ENCODE data around the gene CHPT1. TPM values are rescaled to one million over a fixed set of nuclear protein-coding genes. Genes with fewer than 3 reads are reported as not detected.
A peak's percentile ranks its signal among the peaks of the same experiment; 100 is the strongest.
"Not testable (repeated sequence)": the region's sequence is repeated elsewhere in the genome, so short reads cannot be mapped to it uniquely, and the experiment has no call there.

The CHPT1 gene
- total RNA-seq (2014; rRNA removed; shearing (Covaris generic)) = 49.3 and 53.7 TPM in 2 replicates

- DNase-seq (ENCODE audit: low spot score) = no peak
Measured at GRCh38 chr12:101697197-101697929, at the start of gene CHPT1. Gene CHPT1, plus strand, starts transcription at chr12:101697640. Its CDS starts 222 bp downstream, at chr12:101697862.

- no peak for DNase-seq (ENCODE audit: low spot score)
Measured at GRCh38 chr12:101647711-101648110, 49.7 kb upstream of the CHPT1 start.

GRCh38 chr12:101648195-101648594 lies 49.2 kb upstream of the CHPT1 start:
- no peak for DNase-seq (ENCODE audit: low spot score)

- peak; percentile 4 for DNase-seq (ENCODE audit: low spot score)
Measured at GRCh38 chr12:101650346-101651117, 46.9 kb upstream of the CHPT1 start.

- DNase-seq (ENCODE audit: low spot score) = no peak
Measured at GRCh38 chr12:101653030-101653429, 44.4 kb upstream of the CHPT1 start.

GRCh38 chr12:101653503-101653902 lies 43.9 kb upstream of the CHPT1 start:
- no peak for DNase-seq (ENCODE audit: low spot score)

GRCh38 chr12:101654442-101654841 lies 43.0 kb upstream of the CHPT1 start:
- DNase-seq (ENCODE audit: low spot score) = no peak

GRCh38 chr12:101655393-101655792 lies 42.0 kb upstream of the CHPT1 start:
- DNase-seq (ENCODE audit: low spot score) = no peak

GRCh38 chr12:101660662-101661061 lies 36.8 kb upstream of the CHPT1 start:
- not testable (repeated sequence) for DNase-seq (ENCODE audit: low spot score)

- no peak for DNase-seq (ENCODE audit: low spot score)
Measured at GRCh38 chr12:101663298-101663697, 34.1 kb upstream of the CHPT1 start.

- no peak for DNase-seq (ENCODE audit: low spot score)
Measured at GRCh38 chr12:101664992-101665391, 32.4 kb upstream of the CHPT1 start.

- no peak for DNase-seq (ENCODE audit: low spot score)
Measured at GRCh38 chr12:101666052-101666728, 31.2 kb upstream of the CHPT1 start.

GRCh38 chr12:101667591-101667990 lies 29.8 kb upstream of the CHPT1 start:
- no peak for DNase-seq (ENCODE audit: low spot score)

GRCh38 chr12:101670007-101670671 lies 27.3 kb upstream of the CHPT1 start:
- peak; percentile 19 for DNase-seq (ENCODE audit: low spot score)

- DNase-seq (ENCODE audit: low spot score) = no peak
Measured at GRCh38 chr12:101671157-101671791, 26.2 kb upstream of the CHPT1 start.

- no peak for DNase-seq (ENCODE audit: low spot score)
Measured at GRCh38 chr12:101671833-101672232, 25.6 kb upstream of the CHPT1 start.

GRCh38 chr12:101675555-101675954 lies 21.9 kb upstream of the CHPT1 start:
- no peak for DNase-seq (ENCODE audit: low spot score)

- DNase-seq (ENCODE audit: low spot score) = not testable (repeated sequence)
Measured at GRCh38 chr12:101676497-101676896, 20.9 kb upstream of the CHPT1 start.

GRCh38 chr12:101678081-101678480 lies 19.4 kb upstream of the CHPT1 start:
- no peak for DNase-seq (ENCODE audit: low spot score)

- no peak for DNase-seq (ENCODE audit: low spot score)
Measured at GRCh38 chr12:101680240-101680639, 17.2 kb upstream of the CHPT1 start.

- no peak for DNase-seq (ENCODE audit: low spot score)
Measured at GRCh38 chr12:101680647-101681046, 16.8 kb upstream of the CHPT1 start.

Data from A172 (cell line).